HG02943 (cell line): ENCODE measurements around the gene S100P.
"Not testable (repeated sequence)": the region's sequence is repeated elsewhere in the genome, so short reads cannot be mapped to it uniquely, and the experiment has no call there.

Source experiments
- ATAC-seq: cut with Tn5 transposase; IDR thresholded peaks from one replicate; pipeline ENCODE4 v1.9.1; 2021; ENCODE audit warnings: mild to moderate bottlenecking, low read depth, moderate library complexity; ENCODE audit not compliant: unreplicated experiment

Gene S100P

GRCh38 chr4:6693231-6694176 is at the start of gene S100P:
Gene S100P, plus strand, starts transcription at chr4:6693878. Its CDS starts 55 bp downstream, at chr4:6693933.
- no peak for ATAC-seq

- ATAC-seq = no peak
These were observed 48.7 kb upstream of the S100P start for GRCh38 chr4:6644792-6645530.

GRCh38 chr4:6647169-6647568 is 46.5 kb upstream of the S100P start:
- no peak for ATAC-seq

- no peak for ATAC-seq
These were observed 46.0 kb upstream of the S100P start for GRCh38 chr4:6647582-6648230.

GRCh38 chr4:6649216-6649615 is 44.5 kb upstream of the S100P start:
- ATAC-seq = no peak

GRCh38 chr4:6654211-6654610 is 39.5 kb upstream of the S100P start:
- not testable (repeated sequence) for ATAC-seq

- ATAC-seq = not testable (repeated sequence)
These were observed 38.4 kb upstream of the S100P start for GRCh38 chr4:6655291-6655690.

GRCh38 chr4:6655924-6656323 is 37.8 kb upstream of the S100P start:
- ATAC-seq = no peak

GRCh38 chr4:6657242-6658208 is 36.2 kb upstream of the S100P start:
- ATAC-seq = no peak

GRCh38 chr4:6658209-6658595 is 35.5 kb upstream of the S100P start:
- ATAC-seq = no peak

GRCh38 chr4:6658597-6659075 is 35.0 kb upstream of the S100P start:
- ATAC-seq = no peak

GRCh38 chr4:6659897-6660296 is 33.8 kb upstream of the S100P start:
- no peak for ATAC-seq

GRCh38 chr4:6660430-6660829 is 33.2 kb upstream of the S100P start:
- no peak for ATAC-seq

- ATAC-seq = no peak
These were observed 31.1 kb upstream of the S100P start for GRCh38 chr4:6662591-6662990.

- ATAC-seq = no peak
These were observed 29.9 kb upstream of the S100P start for GRCh38 chr4:6663596-6664393.

GRCh38 chr4:6665320-6665654 is 28.4 kb upstream of the S100P start:
- ATAC-seq = no peak

- no peak for ATAC-seq
These were observed 25.3 kb upstream of the S100P start for GRCh38 chr4:6668391-6668790.

GRCh38 chr4:6671648-6672047 is 22.0 kb upstream of the S100P start:
- ATAC-seq = no peak

GRCh38 chr4:6672131-6672530 is 21.5 kb upstream of the S100P start:
- no peak for ATAC-seq
